Stimulated activated CD4-positive, alpha-beta T cell treated with anti-CD3 and anti-CD28 coated beads, TNF-alpha, amount 100 ng/mL, for 48 hours (primary cell): ENCODE data around the gene MTSS2.

Experiments used
- DNase-seq, 3 donors: peaks; one replicate each; pipeline ENCODE4 v3.0.0-alpha.2; 2020; ENCODE audit warnings: low read depth in 3 of 3

The MTSS2 gene

GRCh38 chr16:70685938-70686375 lies at the start of gene MTSS2:
TSS of gene MTSS2 (minus strand) at chr16:70686053. CDS start at chr16:70685791, 262 bp downstream.
- DNase-seq = no peak

GRCh38 chr16:70735141-70735979 lies 49.5 kb upstream of the MTSS2 start:
- no peak for DNase-seq

- no peak for DNase-seq
These were observed 48.8 kb upstream of the MTSS2 start for GRCh38 chr16:70734522-70735095.

- DNase-seq = no peak
These were observed 45.1 kb upstream of the MTSS2 start for GRCh38 chr16:70730944-70731343.

GRCh38 chr16:70730031-70730430 lies 44.2 kb upstream of the MTSS2 start:
- DNase-seq = no peak

GRCh38 chr16:70729292-70729691 lies 43.4 kb upstream of the MTSS2 start:
- DNase-seq = no peak

- DNase-seq = no peak
These were observed 42.3 kb upstream of the MTSS2 start for GRCh38 chr16:70728150-70728549.

- DNase-seq = no peak
These were observed 41.1 kb upstream of the MTSS2 start for GRCh38 chr16:70726892-70727361.

GRCh38 chr16:70725912-70726828 lies 40.3 kb upstream of the MTSS2 start:
- no peak for DNase-seq

GRCh38 chr16:70725024-70725911 lies 39.4 kb upstream of the MTSS2 start:
- no peak for DNase-seq

- no peak for DNase-seq
These were observed 38.5 kb upstream of the MTSS2 start for GRCh38 chr16:70724146-70725023.

- no peak for DNase-seq
These were observed 37.9 kb upstream of the MTSS2 start for GRCh38 chr16:70723740-70724145.

GRCh38 chr16:70721202-70721963 lies 35.5 kb upstream of the MTSS2 start:
- DNase-seq = no peak

GRCh38 chr16:70720425-70721201 lies 34.8 kb upstream of the MTSS2 start:
- no peak for DNase-seq

GRCh38 chr16:70717065-70717464 lies 31.2 kb upstream of the MTSS2 start:
- no peak for DNase-seq

- DNase-seq = no peak
These were observed 30.1 kb upstream of the MTSS2 start for GRCh38 chr16:70715860-70716357.

- DNase-seq = no peak
These were observed 29.4 kb upstream of the MTSS2 start for GRCh38 chr16:70715055-70715858.
